ENCODE data around the gene LMO4. TPM values are rescaled to one million over a fixed set of nuclear protein-coding genes. Genes with fewer than 3 reads are reported as not detected.

LMO4 gene
- polyA plus RNA-seq, 1 experiment = 77.9 TPM

DNA sequence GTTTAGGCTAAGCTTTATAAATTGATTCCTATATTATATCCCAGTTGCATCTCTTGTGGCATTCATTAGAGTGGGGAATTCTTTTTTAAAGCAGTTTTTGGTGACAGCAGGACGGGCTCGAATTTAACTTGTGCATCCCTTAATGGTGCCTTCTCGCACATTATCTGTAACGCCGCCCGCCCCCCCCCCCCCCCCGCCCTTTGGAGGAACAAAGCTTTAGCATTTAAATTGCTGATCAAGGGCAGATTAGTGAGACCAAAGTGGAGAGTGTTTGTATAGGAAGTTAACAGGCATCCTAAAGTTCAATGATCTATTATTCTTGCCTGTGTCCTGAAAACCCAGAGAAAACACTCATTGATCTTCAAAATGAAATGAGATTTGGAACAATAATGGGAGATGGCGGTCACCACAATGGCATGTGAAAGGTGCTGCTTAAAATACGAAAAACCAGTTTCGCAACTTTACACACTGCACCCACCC is 2.2 kb downstream of the LMO4 start:
- ChIA-PET CTCF (interaction anchor here (0.9 to 1.9 kb wide), 10 partner anchors 9 to 731 kb away, joined by 3 to 6 read pairs (median 3); no protein-coding TSS in a partner anchor), POLR2A (interaction anchor here (0.7 kb wide), 1 partner anchor 178 kb away, joined by 4 read pairs; no protein-coding TSS in a partner anchor)
- Histone ChIP-seq H3K27me3 (ENCODE audit: control insufficient read depth, insufficient read depth, low read length) (no peaks in the 10 kb centered on the region), H3K36me3 (ENCODE audit: control insufficient read depth, insufficient read depth, low read length) (no peaks in the 10 kb centered on the region), H3K4me3 (ENCODE audit: low read depth, low read length) (peak overlapping the region; percentile 77)
- DNase-seq (ENCODE audit: low read depth) = no peak
- TF ChIP-seq, protein P1, sequence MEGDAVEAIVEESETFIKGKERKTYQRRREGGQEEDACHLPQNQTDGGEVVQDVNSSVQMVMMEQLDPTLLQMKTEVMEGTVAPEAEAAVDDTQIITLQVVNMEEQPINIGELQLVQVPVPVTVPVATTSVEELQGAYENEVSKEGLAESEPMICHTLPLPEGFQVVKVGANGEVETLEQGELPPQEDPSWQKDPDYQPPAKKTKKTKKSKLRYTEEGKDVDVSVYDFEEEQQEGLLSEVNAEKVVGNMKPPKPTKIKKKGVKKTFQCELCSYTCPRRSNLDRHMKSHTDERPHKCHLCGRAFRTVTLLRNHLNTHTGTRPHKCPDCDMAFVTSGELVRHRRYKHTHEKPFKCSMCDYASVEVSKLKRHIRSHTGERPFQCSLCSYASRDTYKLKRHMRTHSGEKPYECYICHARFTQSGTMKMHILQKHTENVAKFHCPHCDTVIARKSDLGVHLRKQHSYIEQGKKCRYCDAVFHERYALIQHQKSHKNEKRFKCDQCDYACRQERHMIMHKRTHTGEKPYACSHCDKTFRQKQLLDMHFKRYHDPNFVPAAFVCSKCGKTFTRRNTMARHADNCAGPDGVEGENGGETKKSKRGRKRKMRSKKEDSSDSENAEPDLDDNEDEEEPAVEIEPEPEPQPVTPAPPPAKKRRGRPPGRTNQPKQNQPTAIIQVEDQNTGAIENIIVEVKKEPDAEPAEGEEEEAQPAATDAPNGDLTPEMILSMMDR (IDR thresholded peaks at IDR 0.05; ENCODE audit: insufficient read depth, low read depth, low read length) = no peak

DNA sequence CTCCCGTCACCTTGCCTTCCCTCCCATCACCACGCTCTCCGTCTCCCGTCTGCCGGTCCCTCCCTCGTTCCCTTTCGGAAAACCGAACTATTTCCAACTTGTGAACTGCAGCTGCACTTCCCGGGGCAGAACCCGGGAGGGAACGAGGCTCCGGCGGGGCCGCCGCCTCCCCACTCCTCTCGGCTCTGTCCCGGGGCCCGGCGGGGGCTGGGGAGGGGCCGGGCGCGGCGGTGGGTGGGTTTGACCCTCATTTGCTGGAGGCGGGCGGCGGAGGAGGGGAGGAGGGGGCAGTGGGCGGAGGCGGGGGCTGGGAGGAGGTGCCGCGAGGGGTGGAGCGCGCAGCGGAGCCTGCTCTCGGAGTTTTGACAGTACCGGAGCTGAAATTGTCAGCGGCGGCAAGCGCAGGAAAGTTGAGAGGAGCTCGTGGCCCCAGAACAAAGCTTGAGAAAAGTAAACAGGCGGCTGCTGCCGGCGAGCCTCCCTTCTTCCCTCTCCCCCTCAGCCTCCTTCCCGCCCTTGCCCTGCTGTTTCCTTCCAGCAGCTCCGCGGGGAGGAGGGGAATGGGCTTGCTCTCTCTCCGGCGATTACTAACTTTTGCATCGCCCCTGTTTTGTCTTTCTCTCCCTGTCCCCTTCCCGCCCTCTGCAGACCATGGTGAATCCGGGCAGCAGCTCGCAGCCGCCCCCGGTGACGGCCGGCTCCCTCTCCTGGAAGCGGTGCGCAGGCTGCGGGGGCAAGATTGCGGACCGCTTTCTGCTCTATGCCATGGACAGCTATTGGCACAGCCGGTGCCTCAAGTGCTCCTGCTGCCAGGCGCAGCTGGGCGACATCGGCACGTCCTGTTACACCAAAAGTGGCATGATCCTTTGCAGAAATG is 2.9 kb downstream of the LMO4 start:
- TF ChIP-seq, protein P1 (IDR thresholded peaks at IDR 0.05; ENCODE audit: insufficient read depth, low read depth, low read length) = peak; percentile 39; the same call in 1 of the 2 replicates
- Histone ChIP-seq H3K36me3 (ENCODE audit: control insufficient read depth, insufficient read depth, low read length) (no peaks in the 10 kb centered on the region), H3K4me3 (ENCODE audit: low read depth, low read length) (peak overlapping the region; percentile 77), H3K27me3 (ENCODE audit: control insufficient read depth, insufficient read depth, low read length) (no peaks in the 10 kb centered on the region)
- ChIA-PET POLR2A (interaction anchor here (0.7 kb wide), 1 partner anchor 177 kb away, joined by 4 read pairs; no protein-coding TSS in a partner anchor), CTCF (interaction anchor here (0.9 to 1.9 kb wide), 6 partner anchors 10 to 730 kb away, joined by 3 to 6 read pairs (median 3); no protein-coding TSS in a partner anchor)
- no peak for DNase-seq (ENCODE audit: low read depth)

DNA sequence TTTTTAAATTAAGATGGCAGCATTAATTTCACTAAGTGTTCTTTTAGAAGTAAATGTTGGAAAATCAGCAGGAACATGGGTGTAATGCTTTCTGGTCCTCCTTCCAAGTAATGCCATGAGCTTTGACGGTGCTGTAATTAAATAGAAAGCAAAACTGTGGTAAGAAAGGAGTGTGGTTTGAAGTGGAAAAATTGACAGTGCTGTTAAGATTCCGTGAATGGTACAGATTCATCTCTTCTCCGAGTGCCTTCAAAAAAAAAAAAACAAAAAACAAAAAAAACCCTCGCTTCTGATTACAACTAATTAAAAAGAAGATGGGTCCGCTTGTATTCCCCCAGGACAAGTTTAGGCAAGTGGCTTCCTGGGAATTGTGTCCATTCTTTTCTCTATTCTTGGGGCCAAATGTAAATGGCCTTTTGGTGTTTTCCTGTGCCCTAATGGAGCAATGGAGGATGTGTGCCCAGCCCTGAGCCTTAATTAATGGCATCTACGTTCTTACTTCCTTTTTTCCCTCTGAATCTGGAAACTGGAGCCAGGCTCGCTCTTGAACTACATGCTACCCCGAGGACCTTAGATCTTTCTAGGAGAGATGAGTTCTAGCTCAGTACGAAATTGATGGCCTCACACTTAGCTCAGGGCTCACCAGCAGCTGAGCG is 5.1 kb downstream of the LMO4 start:
- Histone ChIP-seq H3K36me3 (ENCODE audit: control insufficient read depth, insufficient read depth, low read length) (peaks cover 2% of the 10 kb centered on the region; the same call in 1 of the 2 replicates), H3K27me3 (ENCODE audit: control insufficient read depth, insufficient read depth, low read length) (no peaks in the 10 kb centered on the region), H3K4me3 (ENCODE audit: low read depth, low read length) (no peak overlapping the region)
- TF ChIP-seq, protein P1 (IDR thresholded peaks at IDR 0.05; ENCODE audit: insufficient read depth, low read depth, low read length) = no peak
- POLR2A ChIA-PET = interaction anchor here (0.7 kb wide), 1 partner anchor 8 kb away, joined by 12 read pairs; no protein-coding TSS in a partner anchor
- CTCF ChIA-PET = interaction anchor here (1.2 to 1.5 kb wide), 3 partner anchors 9 to 620 kb away, joined by 4 to 7 read pairs (median 4); no protein-coding TSS in a partner anchor
- no peak for DNase-seq (ENCODE audit: low read depth)

DNA sequence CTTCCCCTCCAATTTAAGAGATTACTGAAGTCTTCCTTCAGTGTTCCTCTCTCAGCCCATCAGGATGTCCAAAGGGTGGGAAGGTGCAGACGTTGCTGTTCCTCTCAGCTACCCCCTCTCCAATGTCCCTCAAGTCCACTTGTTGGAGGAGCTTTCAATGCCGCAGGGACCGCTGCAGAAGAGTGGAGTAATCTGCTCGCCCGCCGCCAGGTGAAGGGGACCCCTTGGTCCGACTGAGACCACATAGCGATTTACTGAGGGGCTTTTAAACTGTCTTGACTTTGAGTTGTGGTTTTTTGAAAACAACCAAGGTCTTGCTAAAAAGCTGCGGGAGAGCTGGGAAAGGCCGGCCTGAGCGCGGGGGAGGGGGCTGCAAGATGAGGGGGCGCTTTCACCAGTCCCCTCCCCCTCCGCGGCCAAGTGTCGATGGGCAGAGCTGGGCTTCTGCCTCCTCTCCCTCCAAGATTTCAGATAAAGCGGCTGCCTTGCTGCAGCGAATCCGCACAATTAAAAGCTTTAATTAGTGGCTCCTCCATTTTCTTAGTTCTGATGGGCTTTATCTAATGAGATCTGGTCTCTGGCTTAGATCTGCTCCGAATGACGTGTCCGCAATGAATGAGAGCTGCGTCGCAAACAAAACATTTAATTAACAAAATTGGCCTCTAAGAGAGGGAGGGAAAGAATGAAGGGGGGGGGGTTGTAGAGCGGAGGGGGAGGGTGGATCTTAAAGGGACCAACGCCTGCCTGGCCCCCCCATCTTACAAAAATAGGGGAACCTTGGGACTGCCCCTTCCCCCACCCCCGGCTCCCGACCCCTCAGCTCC is 5.9 kb downstream of the LMO4 start:
- DNase-seq (ENCODE audit: low read depth) = no peak
- Histone ChIP-seq H3K4me3 (ENCODE audit: low read depth, low read length) (peak overlapping the region; percentile 56), H3K36me3 (ENCODE audit: control insufficient read depth, insufficient read depth, low read length) (peaks cover 2% of the 10 kb centered on the region; the same call in 1 of the 2 replicates), H3K27me3 (ENCODE audit: control insufficient read depth, insufficient read depth, low read length) (no peaks in the 10 kb centered on the region)
- POLR2A ChIA-PET = no interaction called here
- TF ChIP-seq, protein P1 (IDR thresholded peaks at IDR 0.05; ENCODE audit: insufficient read depth, low read depth, low read length) = no peak
- CTCF ChIA-PET = interaction anchor here (0.6 to 1.5 kb wide), 5 partner anchors 10 to 619 kb away, joined by 3 to 7 read pairs (median 4); no protein-coding TSS in a partner anchor

All from BJ (cell line).